Stimulated activated CD8-positive, alpha-beta memory T cell treated with anti-CD3 and anti-CD28 coated beads, Interleukin-15, amount 100 ng/mL, for 24 hours (primary cell): Measurements from ENCODE around the gene TRABD2B.

ENCODE experiments used
- DNase-seq: peaks from one replicate; pipeline ENCODE4 v3.0.0-alpha.2; 2020; ENCODE audit warnings: low read depth

Gene TRABD2B

GRCh38 chr1:48021792-48022191 lies 24.6 kb upstream of the TRABD2B start:
- DNase-seq, result no peak

DNA sequence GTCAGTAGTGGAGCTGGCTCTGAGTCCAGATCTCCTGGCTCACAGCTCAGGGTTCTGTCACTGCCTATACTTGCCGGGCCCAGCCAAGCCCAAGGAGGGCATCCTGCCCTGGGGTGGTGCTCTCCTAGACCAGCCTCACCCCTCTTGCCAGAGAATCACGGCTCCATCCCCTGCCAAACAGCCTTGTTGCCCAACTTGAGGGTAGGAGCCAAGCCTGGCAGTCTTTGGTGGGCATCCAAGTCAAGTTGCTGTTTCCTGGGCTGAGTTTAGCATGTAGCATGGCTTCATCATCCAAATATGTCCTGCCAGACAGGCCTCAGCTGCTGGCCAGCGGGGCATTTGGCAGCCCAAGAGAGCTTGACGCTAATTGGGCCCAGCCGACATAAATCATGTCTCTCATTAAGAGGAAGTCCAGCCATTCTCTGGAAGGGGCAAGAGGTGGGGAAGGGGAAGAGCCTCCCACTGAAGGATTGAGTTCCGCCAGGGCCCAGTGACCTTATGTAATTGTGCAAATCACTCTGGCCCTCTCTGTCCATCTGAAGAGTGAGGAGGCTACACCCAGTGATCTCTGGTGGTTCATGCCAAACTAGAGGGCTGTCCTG lies 22.6 kb upstream of the TRABD2B start:
- DNase-seq, result no peak

GRCh38 chr1:48018799-48019198 lies 21.6 kb upstream of the TRABD2B start:
- no peak for DNase-seq

GRCh38 chr1:48017716-48018115 lies 20.5 kb upstream of the TRABD2B start:
- no peak for DNase-seq

GRCh38 chr1:48016515-48016914 lies 19.3 kb upstream of the TRABD2B start:
- DNase-seq, result no peak

GRCh38 chr1:48013270-48013669 lies 16.1 kb upstream of the TRABD2B start:
- no peak for DNase-seq

DNA sequence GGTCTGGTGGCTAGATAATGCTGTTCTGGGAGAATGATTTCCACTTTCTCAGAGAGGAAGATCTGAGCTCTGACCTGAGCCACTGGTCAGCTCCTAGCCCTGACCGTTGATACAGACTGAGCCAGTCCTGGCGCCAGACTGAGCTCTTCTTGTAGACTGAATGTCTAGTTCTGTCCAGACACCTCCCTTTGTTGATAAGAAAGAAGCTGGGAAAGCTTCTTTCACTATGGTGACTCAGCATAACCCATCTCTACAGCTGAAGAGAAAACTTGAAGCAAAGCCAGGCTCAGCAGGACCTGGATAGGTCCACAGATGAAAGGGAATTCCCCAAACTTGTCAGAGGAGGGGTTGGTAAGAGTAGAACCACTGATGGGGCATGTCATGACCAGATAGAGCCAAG lies 9.9 kb upstream of the TRABD2B start:
- no peak for DNase-seq

DNA sequence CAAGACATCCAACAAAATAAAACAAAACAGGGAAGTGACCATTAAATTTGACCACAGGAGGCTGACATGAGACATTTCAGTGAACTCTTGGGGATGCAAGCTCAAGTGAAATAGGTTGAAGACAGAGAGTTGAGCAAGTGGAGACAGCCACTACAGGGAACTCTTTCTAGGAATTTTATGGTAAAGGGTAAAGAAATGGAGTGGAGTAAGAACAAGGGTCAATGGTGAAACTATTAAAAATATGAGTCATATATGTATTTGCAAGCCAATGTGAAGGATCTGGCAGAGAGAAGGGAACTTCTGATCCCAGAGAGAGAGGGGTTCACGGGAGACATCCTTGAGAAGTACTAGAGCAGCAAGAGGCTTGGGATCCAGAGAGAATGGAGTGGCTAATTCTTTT lies 9.1 kb upstream of the TRABD2B start:
- DNase-seq, result no peak

DNA sequence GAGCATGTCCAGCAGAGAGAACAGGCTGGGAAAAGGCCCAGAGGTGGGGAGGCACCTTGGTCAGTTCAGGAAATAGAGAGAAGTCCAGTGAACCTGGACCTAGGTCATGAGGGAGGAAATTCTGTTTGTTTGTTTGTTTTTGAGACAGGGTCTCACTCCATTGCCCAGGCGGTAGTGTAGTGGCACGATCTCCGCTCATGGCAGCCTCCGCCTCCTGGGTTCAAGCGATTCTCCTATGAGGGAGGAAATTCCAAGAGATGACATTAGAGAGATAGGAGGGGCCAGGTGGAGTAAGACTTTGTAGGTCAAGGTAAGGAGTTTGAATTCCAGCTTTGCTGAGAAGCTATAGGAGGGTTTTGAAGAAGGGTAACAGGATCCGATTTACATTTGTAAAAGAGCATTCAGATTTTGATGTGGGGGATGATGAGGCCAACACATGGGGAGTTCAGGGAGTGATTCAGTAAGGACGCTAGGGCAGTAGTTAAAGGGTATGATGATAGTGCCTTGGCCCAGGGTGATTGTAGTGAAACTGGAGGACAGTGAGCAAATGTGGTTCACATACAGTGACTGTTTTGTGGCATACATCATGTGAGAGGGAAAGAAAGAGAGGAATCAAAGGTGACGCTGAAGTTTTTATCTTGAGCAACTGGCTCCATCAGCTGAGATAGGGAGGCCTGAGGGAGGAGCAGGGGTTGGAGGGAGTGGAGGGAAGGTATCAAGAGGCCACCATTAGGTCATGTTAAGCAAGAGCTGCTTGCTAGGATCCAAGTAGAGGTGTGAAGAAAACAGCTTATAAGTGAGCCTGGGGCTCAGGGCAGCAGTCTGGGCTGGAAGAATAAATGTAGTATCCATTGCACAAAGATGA lies 8.3 kb upstream of the TRABD2B start:
- no peak for DNase-seq

GRCh38 chr1:48003741-48004531 lies 6.8 kb upstream of the TRABD2B start:
- no peak for DNase-seq

GRCh38 chr1:48002142-48002541 lies 5.0 kb upstream of the TRABD2B start:
- no peak for DNase-seq

DNA sequence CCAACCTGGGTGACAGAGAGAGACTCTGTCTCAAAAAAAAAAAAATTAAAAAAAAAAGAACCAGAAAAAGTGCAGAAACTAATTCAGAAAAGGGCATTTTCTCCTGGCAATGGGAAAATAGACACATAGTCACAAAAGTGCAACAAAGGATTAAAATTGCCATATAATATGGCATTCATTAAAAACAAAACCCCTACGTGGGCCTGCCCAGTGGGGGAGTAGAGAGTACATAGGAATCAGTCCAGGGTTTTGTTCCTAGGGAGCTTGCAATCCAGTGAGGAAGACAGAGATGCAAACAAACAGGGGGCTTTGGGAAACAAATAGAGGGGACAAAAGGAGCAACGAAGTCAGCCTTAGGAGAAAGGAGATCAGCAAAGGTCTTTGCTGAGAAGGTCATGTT lies 4.5 kb upstream of the TRABD2B start:
- no peak for DNase-seq

- no peak for DNase-seq
Observed at GRCh38 chr1:48000883-48001282, 3.7 kb upstream of the TRABD2B start.

- no peak for DNase-seq
Observed at GRCh38 chr1:47999097-47999496, 1.9 kb upstream of the TRABD2B start.

DNA sequence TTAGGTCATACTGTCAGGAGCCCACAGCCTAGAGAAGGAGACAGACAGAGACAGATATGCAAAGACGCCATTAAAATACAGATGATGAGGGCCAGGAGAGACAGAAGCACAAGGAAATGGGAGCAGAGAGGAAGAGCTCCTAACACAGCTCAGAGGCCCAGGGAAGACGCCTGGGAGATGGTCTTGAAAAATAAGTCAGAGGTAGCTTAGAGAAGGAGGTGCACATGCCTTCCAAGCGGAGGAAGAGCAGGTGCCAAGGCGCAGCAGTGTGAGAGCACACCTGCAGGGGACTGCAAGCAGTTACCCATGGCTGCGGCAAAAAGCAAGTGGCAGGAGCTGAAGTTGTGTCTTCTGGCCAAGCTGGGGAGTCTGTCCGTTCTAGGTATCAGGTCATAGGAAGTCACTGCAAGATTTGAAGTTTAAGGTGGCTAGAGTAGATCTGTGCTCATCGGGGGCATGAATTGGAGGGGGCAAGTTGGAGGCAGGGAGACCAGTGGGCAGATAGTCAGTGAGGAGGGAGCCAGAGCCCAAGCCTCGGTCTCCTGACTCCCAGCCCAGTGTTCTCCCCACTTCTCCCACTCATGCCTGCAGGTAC lies 1.3 kb upstream of the TRABD2B start:
- no peak for DNase-seq

DNA sequence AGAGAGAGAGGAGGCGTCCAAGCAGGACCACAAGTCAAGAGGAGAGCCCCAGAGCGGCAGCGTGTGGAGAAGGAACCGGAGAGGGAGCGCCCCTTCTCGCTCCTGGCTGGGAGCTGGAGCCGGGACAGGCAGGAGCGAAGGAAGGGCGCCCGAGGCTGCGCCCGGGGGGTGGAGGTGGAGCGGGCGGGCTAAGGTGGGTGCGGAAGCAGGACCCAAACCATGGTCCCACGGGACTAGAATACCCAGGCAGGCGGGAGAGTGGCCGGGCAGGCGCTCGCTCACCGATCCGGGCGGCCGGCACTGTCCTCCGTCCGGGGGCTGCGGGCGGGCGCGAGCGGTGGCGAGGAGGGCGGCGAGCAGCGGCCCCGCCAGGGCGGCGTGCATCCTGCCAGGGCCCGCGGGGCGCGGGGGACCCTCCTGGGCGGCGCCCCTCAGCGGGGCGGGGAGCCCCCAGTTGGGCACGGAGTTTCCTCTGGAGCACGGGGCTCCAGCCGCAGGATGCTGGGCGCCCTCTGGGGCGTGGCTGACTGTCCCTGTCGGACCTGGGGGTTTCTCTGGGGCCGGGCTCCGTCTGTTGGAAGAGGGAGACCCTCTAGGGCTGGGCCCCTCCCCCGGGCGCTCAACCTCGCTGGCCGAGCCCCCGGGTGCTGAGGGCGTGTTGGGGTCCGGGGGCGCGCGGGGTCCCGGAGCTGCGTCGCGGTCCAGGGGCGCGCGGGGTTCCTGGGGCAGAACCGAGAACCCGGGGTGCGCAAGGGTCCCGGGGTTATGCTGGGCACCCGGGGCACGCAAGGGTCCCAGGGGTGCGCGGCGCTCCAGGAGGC lies 569 bp downstream of the TRABD2B start:
- DNase-seq, result no peak

DNA sequence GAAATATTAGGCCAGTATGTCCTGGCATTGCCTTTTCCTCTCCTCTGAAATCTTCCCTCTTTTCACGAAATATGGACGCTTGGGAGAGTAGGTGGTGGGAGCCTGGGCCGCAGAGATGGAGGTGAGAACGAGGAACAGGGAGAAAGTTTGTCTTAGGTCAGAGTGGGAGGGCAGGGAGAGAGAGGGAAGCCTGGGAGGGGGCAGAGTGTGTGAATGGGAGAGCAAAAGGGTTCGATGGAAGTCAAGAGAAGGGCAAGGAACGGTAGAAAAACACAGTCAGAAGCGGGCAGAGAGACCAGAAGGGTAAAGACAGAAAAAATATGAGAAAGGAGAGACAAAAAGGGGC lies 1.2 kb downstream of the TRABD2B start:
- no peak for DNase-seq

DNA sequence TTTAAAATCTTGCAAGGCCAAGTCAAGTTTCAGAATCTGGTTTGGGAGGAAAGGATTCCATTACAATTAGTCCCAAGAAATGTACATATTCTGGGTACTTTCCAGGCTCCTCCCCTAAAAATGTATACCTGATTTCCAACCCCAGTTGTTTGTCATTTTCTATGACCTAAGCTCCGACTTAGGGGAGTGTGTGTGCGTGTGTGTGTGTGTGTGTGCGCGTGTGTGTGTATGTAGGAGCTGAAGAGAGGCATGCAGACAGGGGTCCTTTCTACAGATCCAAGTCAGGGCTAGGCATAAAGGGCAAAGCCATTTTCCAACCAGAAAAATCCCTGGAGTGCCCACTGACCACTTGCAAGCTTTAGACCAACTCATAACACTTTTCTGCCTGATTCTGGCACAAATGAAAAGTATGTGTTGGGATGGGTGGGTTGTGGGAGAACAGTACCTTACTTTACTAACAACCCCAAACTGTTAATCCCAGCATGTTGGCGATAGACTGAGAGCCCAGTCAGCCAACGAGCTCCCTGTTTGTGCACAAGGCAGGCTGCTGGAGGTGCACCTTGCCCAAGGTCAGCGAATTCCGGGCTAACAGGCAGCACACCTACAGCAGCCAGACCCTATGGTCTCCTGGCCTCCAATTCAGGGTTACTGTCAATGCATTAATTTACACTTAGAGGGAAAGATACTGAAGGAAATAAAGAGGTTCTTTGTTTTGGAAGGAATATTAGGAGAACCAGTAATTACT lies 1.7 kb downstream of the TRABD2B start:
- DNase-seq, result no peak

DNA sequence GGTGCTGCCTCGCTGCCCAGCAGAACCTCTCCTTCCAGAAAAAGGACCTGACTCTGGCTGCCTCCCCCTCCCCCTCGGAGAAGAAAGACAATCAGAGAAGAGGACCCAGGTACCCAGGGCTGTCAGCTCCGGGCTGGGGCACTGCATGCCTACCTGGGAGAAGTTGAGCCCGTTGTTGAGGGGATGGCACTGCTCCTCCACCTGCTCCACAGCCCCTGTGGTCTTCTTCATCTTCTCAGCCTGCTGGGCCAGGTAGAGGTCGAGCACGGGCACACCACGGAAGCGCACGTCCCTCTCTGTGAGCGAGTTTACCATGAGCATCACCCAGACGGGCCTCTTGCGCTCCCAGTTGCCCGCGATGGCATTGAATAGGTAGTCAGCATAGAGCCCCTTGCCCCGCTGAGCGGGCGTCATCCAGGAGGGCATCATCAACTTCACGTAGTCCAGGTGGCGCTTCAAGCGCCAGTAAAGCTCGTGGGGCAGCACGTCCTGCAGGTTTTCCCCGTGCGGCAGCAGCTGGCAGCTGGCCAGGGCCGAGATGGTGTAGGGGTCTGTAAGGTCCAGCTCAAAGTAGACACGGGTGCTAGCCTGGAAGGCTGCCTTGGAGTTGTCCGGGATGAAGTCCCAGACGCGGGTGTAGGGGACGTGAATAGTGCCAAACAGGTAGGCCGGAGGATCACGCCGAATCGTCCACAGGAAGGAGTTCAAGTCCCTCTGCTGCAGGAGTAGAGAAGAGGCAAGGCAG lies 3.1 kb downstream of the TRABD2B start:
- no peak for DNase-seq

DNA sequence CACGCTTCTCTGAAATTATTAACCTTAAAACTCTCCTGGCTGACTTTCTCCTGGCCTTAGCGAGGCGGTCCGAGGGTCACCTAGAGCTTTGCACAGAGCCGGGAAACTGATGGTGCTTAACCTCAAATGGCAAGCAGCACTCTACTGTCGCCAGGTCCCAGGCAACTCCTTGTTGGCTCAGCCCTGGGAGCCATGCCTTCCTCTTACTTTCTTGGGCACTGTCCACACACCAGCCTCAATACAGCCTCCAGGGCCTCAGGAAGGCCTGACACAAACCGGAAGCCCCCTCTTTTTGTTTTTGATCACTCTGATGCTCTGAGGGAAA lies 3.8 kb downstream of the TRABD2B start:
- no peak for DNase-seq
